CD4-positive, alpha-beta T cell treated with Interleukin-17A for 1 hour (primary cell): ENCODE data around the gene C1orf94.

ENCODE experiments used
- DNase-seq: peaks from one replicate; pipeline ENCODE4 v3.0.0-alpha.2; 2020

The C1orf94 gene

GRCh38 chr1:34262023-34262853, 85.5 kb downstream of the C1orf94 start:
- no peak for DNase-seq

- no peak for DNase-seq
Observed at GRCh38 chr1:34262921-34263320, 86.2 kb downstream of the C1orf94 start.

- no peak for DNase-seq
Observed at GRCh38 chr1:34263406-34263805, 86.7 kb downstream of the C1orf94 start.

GRCh38 chr1:34265396-34265795, 88.7 kb downstream of the C1orf94 start:
- no peak for DNase-seq

- no peak for DNase-seq
Observed at GRCh38 chr1:34266127-34266951, 89.6 kb downstream of the C1orf94 start.

GRCh38 chr1:34267326-34267725, 90.6 kb downstream of the C1orf94 start:
- DNase-seq: no peak

GRCh38 chr1:34268311-34268954, 91.7 kb downstream of the C1orf94 start:
- DNase-seq: no peak
